ENCODE results near the gene HERC5. TPM values are rescaled to one million over a fixed set of nuclear protein-coding genes. Genes with fewer than 3 reads are reported as not detected.

HERC5 gene
- total RNA-seq, 1 donor, result 1.4 TPM

DNA sequence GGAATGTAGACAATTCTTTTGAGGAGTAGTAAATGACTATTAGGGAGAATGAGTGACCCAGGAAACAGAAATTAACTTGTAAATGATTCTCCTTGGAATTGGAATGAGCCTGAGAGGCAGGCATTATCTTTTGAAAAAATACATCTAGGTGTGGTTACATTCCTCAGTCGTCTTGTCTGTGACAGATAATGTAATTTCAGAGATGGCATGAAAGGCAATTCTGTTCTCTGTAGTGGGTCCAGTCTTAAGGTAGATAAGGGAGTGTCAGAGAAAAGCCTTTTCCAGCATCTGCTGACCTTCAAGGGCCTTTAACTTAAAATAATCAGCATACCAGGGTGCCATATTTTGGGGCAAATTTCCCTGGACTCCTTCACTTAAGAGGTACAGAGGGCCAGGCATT, 43.1 kb upstream of the HERC5 start:
- Histone ChIP-seq H2AFZ (ENCODE audit: low read length) (no peak overlapping the region), H3K79me2 (ENCODE audit: insufficient read depth, low read length) (no peaks in the 10 kb centered on the region)

DNA sequence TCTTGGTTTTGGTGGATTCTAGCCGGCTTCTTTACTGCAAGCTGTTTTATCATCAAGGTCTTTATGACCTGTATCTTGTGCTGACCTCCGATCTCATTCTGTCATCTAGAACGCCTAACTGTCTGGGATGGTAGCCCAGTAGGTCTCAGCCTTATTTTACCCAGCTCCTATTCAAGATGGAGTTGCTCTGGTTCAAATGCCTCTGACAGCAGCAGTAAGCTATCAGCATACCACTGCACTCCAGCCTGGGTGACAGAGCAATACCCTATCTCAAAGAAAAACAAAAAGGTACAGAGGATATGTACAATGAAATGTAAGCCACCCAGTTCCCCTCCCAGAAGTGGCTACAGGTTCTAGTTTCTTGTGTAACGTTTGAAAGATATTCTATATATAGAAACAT, 42.2 kb upstream of the HERC5 start:
- Histone ChIP-seq H3K4me2 (ENCODE audit: insufficient read depth, low read length) (no peak overlapping the region), H2AFZ (ENCODE audit: low read length) (no peak overlapping the region), H4K20me1 (ENCODE audit: insufficient read depth, low read length) (no peaks in the 10 kb centered on the region), H3K4me1 (ENCODE audit: insufficient read depth, low read length) (no peaks in the 10 kb centered on the region), H3K4me3 (ENCODE audit: insufficient read depth, low read length) (no peak overlapping the region), H3K9me3 (ENCODE audit: low read depth, low read length) (no peaks in the 10 kb centered on the region), H3K36me3 (ENCODE audit: insufficient read depth, low read length) (no peaks in the 10 kb centered on the region), H3K27me3 (ENCODE audit: insufficient read depth, low read length) (no peaks in the 10 kb centered on the region), H3K79me2 (ENCODE audit: insufficient read depth, low read length) (no peaks in the 10 kb centered on the region), H3K27ac (ENCODE audit: low read depth, low read length) (no peak overlapping the region)
- no peak for DNase-seq (ENCODE audit: insufficient read length, low spot score, missing footprints)
- TF ChIP-seq, protein P1, sequence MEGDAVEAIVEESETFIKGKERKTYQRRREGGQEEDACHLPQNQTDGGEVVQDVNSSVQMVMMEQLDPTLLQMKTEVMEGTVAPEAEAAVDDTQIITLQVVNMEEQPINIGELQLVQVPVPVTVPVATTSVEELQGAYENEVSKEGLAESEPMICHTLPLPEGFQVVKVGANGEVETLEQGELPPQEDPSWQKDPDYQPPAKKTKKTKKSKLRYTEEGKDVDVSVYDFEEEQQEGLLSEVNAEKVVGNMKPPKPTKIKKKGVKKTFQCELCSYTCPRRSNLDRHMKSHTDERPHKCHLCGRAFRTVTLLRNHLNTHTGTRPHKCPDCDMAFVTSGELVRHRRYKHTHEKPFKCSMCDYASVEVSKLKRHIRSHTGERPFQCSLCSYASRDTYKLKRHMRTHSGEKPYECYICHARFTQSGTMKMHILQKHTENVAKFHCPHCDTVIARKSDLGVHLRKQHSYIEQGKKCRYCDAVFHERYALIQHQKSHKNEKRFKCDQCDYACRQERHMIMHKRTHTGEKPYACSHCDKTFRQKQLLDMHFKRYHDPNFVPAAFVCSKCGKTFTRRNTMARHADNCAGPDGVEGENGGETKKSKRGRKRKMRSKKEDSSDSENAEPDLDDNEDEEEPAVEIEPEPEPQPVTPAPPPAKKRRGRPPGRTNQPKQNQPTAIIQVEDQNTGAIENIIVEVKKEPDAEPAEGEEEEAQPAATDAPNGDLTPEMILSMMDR (IDR thresholded peaks at IDR 0.05; ENCODE audit: extremely low read depth, low read depth, low read length), result no peak

More for the DNA sequence above, 43.1 kb upstream of the HERC5 start:
- DNase-seq (ENCODE audit: insufficient read length, low spot score, missing footprints), result no peak
- TF ChIP-seq, protein P1 (IDR thresholded peaks at IDR 0.05; ENCODE audit: extremely low read depth, low read depth, low read length), result no peak
- no peaks in the 10 kb centered on the region for H3K4me1 ChIP-seq (ENCODE audit: insufficient read depth, low read length)
- H3K4me2 ChIP-seq (ENCODE audit: insufficient read depth, low read length), result no peak overlapping the region
- H4K20me1 ChIP-seq (ENCODE audit: insufficient read depth, low read length), result no peaks in the 10 kb centered on the region
- no peaks in the 10 kb centered on the region for H3K27me3 ChIP-seq (ENCODE audit: insufficient read depth, low read length)
- no peak overlapping the region for H3K4me3 ChIP-seq (ENCODE audit: insufficient read depth, low read length)
- H3K9me3 ChIP-seq (ENCODE audit: low read depth, low read length), result no peaks in the 10 kb centered on the region
- no peak overlapping the region for H3K27ac ChIP-seq (ENCODE audit: low read depth, low read length)
- no peaks in the 10 kb centered on the region for H3K36me3 ChIP-seq (ENCODE audit: insufficient read depth, low read length)

- no peak overlapping the region for H3K4me3 ChIP-seq (ENCODE audit: insufficient read depth, low read length)
- H3K4me2 ChIP-seq (ENCODE audit: insufficient read depth, low read length), result no peak overlapping the region
- no peaks in the 10 kb centered on the region for H3K9me3 ChIP-seq (ENCODE audit: low read depth, low read length)
- H3K36me3 ChIP-seq (ENCODE audit: insufficient read depth, low read length), result no peaks in the 10 kb centered on the region
- no peaks in the 10 kb centered on the region for H3K79me2 ChIP-seq (ENCODE audit: insufficient read depth, low read length)
- H3K4me1 ChIP-seq (ENCODE audit: insufficient read depth, low read length), result no peaks in the 10 kb centered on the region
- no peak for DNase-seq (ENCODE audit: insufficient read length, low spot score, missing footprints)
- H3K27ac ChIP-seq (ENCODE audit: low read depth, low read length), result no peak overlapping the region
- H4K20me1 ChIP-seq (ENCODE audit: insufficient read depth, low read length), result no peaks in the 10 kb centered on the region
- H3K27me3 ChIP-seq (ENCODE audit: insufficient read depth, low read length), result no peaks in the 10 kb centered on the region
- H2AFZ ChIP-seq (ENCODE audit: low read length), result no peak overlapping the region
- TF ChIP-seq, protein P1 (IDR thresholded peaks at IDR 0.05; ENCODE audit: extremely low read depth, low read depth, low read length), result no peak
Observed at GRCh38 chr4:88415982-88416381, 40.9 kb upstream of the HERC5 start.

GRCh38 chr4:88418411-88418810, 38.5 kb upstream of the HERC5 start:
- H3K27me3 ChIP-seq (ENCODE audit: insufficient read depth, low read length), result no peaks in the 10 kb centered on the region
- DNase-seq (ENCODE audit: insufficient read length, low spot score, missing footprints), result no peak
- no peaks in the 10 kb centered on the region for H3K9me3 ChIP-seq (ENCODE audit: low read depth, low read length)
- no peak overlapping the region for H2AFZ ChIP-seq (ENCODE audit: low read length)
- no peaks in the 10 kb centered on the region for H3K4me1 ChIP-seq (ENCODE audit: insufficient read depth, low read length)
- H3K4me3 ChIP-seq (ENCODE audit: insufficient read depth, low read length), result no peak overlapping the region
- no peaks in the 10 kb centered on the region for H4K20me1 ChIP-seq (ENCODE audit: insufficient read depth, low read length)
- no peaks in the 10 kb centered on the region for H3K36me3 ChIP-seq (ENCODE audit: insufficient read depth, low read length)
- H3K27ac ChIP-seq (ENCODE audit: low read depth, low read length), result no peak overlapping the region
- no peaks in the 10 kb centered on the region for H3K79me2 ChIP-seq (ENCODE audit: insufficient read depth, low read length)
- TF ChIP-seq, protein P1 (IDR thresholded peaks at IDR 0.05; ENCODE audit: extremely low read depth, low read depth, low read length), result no peak
- no peak overlapping the region for H3K4me2 ChIP-seq (ENCODE audit: insufficient read depth, low read length)

Measured in osteoblast (primary cell).